Measurements from ENCODE around the gene ACSS2. TPM values are rescaled to one million over a fixed set of nuclear protein-coding genes. Genes with fewer than 3 reads are reported as not detected.
"Not testable (repeated sequence)": the region's sequence is repeated elsewhere in the genome, so short reads cannot be mapped to it uniquely, and the experiment has no call there.

Gene ACSS2
- total RNA-seq, 1 donor from 2014 or later: 38.0 TPM

- Mint-ChIP-seq H3K36me3 (ENCODE audit: low read depth) (peaks cover 36% of the 10 kb centered on the region), H3K4me1 (ENCODE audit: low read depth) (peaks cover 24% of the 10 kb centered on the region)
- H3K27ac Mint-ChIP-seq; H3K4me3 Mint-ChIP-seq; H3K27me3 Mint-ChIP-seq (ENCODE audit: insufficient read depth); intact Hi-C loops (cut with micrococcal nuclease); H3K9me3 Mint-ChIP-seq; DNase-seq (ENCODE audit: low spot score): not testable (repeated sequence)
Measured at GRCh38 chr20:34898129-34898528, 21.7 kb downstream of the ACSS2 start.

- H3K4me3 Mint-ChIP-seq; DNase-seq (ENCODE audit: low spot score); intact Hi-C loops (cut with micrococcal nuclease); H3K27me3 Mint-ChIP-seq (ENCODE audit: insufficient read depth); H3K9me3 Mint-ChIP-seq; H3K27ac Mint-ChIP-seq: not testable (repeated sequence)
- Mint-ChIP-seq H3K36me3 (ENCODE audit: low read depth) (peaks cover 38% of the 10 kb centered on the region), H3K4me1 (ENCODE audit: low read depth) (peaks cover 27% of the 10 kb centered on the region)
Measured at GRCh38 chr20:34898731-34899130, 22.3 kb downstream of the ACSS2 start.

GRCh38 chr20:34904202-34904621 is 27.8 kb downstream of the ACSS2 start:
- intact Hi-C loops (cut with micrococcal nuclease): no loop called here
- Mint-ChIP-seq H3K4me3 (no peak overlapping the region), H3K36me3 (ENCODE audit: low read depth) (peaks cover 24% of the 10 kb centered on the region), H3K9me3 (no peaks in the 10 kb centered on the region), H3K27me3 (ENCODE audit: insufficient read depth) (no peaks in the 10 kb centered on the region), H3K4me1 (ENCODE audit: low read depth) (peaks cover 34% of the 10 kb centered on the region), H3K27ac (peak overlapping the region; percentile 49)
- DNase-seq (ENCODE audit: low spot score): no peak

GRCh38 chr20:34907616-34908469 is 31.4 kb downstream of the ACSS2 start:
- intact Hi-C loops (cut with micrococcal nuclease): no loop called here
- Mint-ChIP-seq H3K27me3 (ENCODE audit: insufficient read depth) (no peaks in the 10 kb centered on the region), H3K27ac (no peak overlapping the region), H3K4me3 (no peak overlapping the region), H3K36me3 (ENCODE audit: low read depth) (peaks cover 18% of the 10 kb centered on the region), H3K4me1 (ENCODE audit: low read depth) (peaks cover 23% of the 10 kb centered on the region), H3K9me3 (no peaks in the 10 kb centered on the region)
- DNase-seq (ENCODE audit: low spot score): no peak

- Mint-ChIP-seq H3K36me3 (ENCODE audit: low read depth) (peaks cover 46% of the 10 kb centered on the region), H3K4me3 (no peak overlapping the region), H3K27ac (no peak overlapping the region), H3K4me1 (ENCODE audit: low read depth) (peaks cover 46% of the 10 kb centered on the region), H3K9me3 (peaks cover 12% of the 10 kb centered on the region), H3K27me3 (ENCODE audit: insufficient read depth) (no peaks in the 10 kb centered on the region)
- DNase-seq (ENCODE audit: low spot score): no peak
- intact Hi-C loops (cut with micrococcal nuclease): no loop called here
Measured at GRCh38 chr20:34915131-34915530, 38.7 kb downstream of the ACSS2 start.

- no peaks in the 10 kb centered on the region for H3K27me3 Mint-ChIP-seq (ENCODE audit: insufficient read depth)
- peaks cover 54% of the 10 kb centered on the region for H3K4me1 Mint-ChIP-seq (ENCODE audit: low read depth)
- no peak overlapping the region for H3K27ac Mint-ChIP-seq
- H3K9me3 Mint-ChIP-seq: peaks cover 15% of the 10 kb centered on the region
- no peak for DNase-seq (ENCODE audit: low spot score)
- intact Hi-C loops (cut with micrococcal nuclease): no loop called here
- no peak overlapping the region for H3K4me3 Mint-ChIP-seq
- H3K36me3 Mint-ChIP-seq (ENCODE audit: low read depth): peaks cover 54% of the 10 kb centered on the region
Measured at GRCh38 chr20:34915749-34916455, 39.5 kb downstream of the ACSS2 start.

- intact Hi-C loops (cut with micrococcal nuclease): no loop called here
- H3K4me3 Mint-ChIP-seq: no peak overlapping the region
- peaks cover 15% of the 10 kb centered on the region for H3K9me3 Mint-ChIP-seq
- peaks cover 57% of the 10 kb centered on the region for H3K4me1 Mint-ChIP-seq (ENCODE audit: low read depth)
- H3K27ac Mint-ChIP-seq: no peak overlapping the region
- no peaks in the 10 kb centered on the region for H3K27me3 Mint-ChIP-seq (ENCODE audit: insufficient read depth)
- peaks cover 60% of the 10 kb centered on the region for H3K36me3 Mint-ChIP-seq (ENCODE audit: low read depth)
- no peak for DNase-seq (ENCODE audit: low spot score)
Measured at GRCh38 chr20:34916774-34917354, 40.5 kb downstream of the ACSS2 start.

GRCh38 chr20:34920055-34920454 is 43.6 kb downstream of the ACSS2 start:
- intact Hi-C loops (cut with micrococcal nuclease): no loop called here
- no peak overlapping the region for H3K4me3 Mint-ChIP-seq
- peaks cover 56% of the 10 kb centered on the region for H3K36me3 Mint-ChIP-seq (ENCODE audit: low read depth)
- H3K9me3 Mint-ChIP-seq: peaks cover 15% of the 10 kb centered on the region
- no peak for DNase-seq (ENCODE audit: low spot score)
- no peaks in the 10 kb centered on the region for H3K27me3 Mint-ChIP-seq (ENCODE audit: insufficient read depth)
- peaks cover 57% of the 10 kb centered on the region for H3K4me1 Mint-ChIP-seq (ENCODE audit: low read depth)
- H3K27ac Mint-ChIP-seq: peak overlapping the region; percentile 62

GRCh38 chr20:34921436-34921835 is 45.0 kb downstream of the ACSS2 start:
- H3K27ac Mint-ChIP-seq: no peak overlapping the region
- DNase-seq (ENCODE audit: low spot score): no peak
- peaks cover 48% of the 10 kb centered on the region for H3K4me1 Mint-ChIP-seq (ENCODE audit: low read depth)
- peaks cover 62% of the 10 kb centered on the region for H3K36me3 Mint-ChIP-seq (ENCODE audit: low read depth)
- intact Hi-C loops (cut with micrococcal nuclease): no loop called here
- H3K9me3 Mint-ChIP-seq: peaks cover 15% of the 10 kb centered on the region
- no peak overlapping the region for H3K4me3 Mint-ChIP-seq
- H3K27me3 Mint-ChIP-seq (ENCODE audit: insufficient read depth): no peaks in the 10 kb centered on the region

- peaks cover 64% of the 10 kb centered on the region for H3K36me3 Mint-ChIP-seq (ENCODE audit: low read depth)
- peaks cover 39% of the 10 kb centered on the region for H3K4me1 Mint-ChIP-seq (ENCODE audit: low read depth)
- no peak overlapping the region for H3K4me3 Mint-ChIP-seq
- no peak overlapping the region for H3K27ac Mint-ChIP-seq
- DNase-seq (ENCODE audit: low spot score): no peak
- peaks cover 10% of the 10 kb centered on the region for H3K9me3 Mint-ChIP-seq
- H3K27me3 Mint-ChIP-seq (ENCODE audit: insufficient read depth): no peaks in the 10 kb centered on the region
- intact Hi-C loops (cut with micrococcal nuclease): no loop called here
Measured at GRCh38 chr20:34922654-34923381, 46.4 kb downstream of the ACSS2 start.

- Mint-ChIP-seq H3K36me3 (ENCODE audit: low read depth) (peaks cover 65% of the 10 kb centered on the region), H3K9me3 (peaks cover 5% of the 10 kb centered on the region), H3K4me1 (ENCODE audit: low read depth) (peaks cover 33% of the 10 kb centered on the region), H3K27ac (no peak overlapping the region), H3K4me3 (no peak overlapping the region), H3K27me3 (ENCODE audit: insufficient read depth) (no peaks in the 10 kb centered on the region)
- no peak for DNase-seq (ENCODE audit: low spot score)
- intact Hi-C loops (cut with micrococcal nuclease): no loop called here
Measured at GRCh38 chr20:34923414-34923813, 47.0 kb downstream of the ACSS2 start.

- Mint-ChIP-seq H3K27me3 (ENCODE audit: insufficient read depth) (no peaks in the 10 kb centered on the region), H3K4me3 (no peak overlapping the region), H3K9me3 (peaks cover under 1% of the 10 kb centered on the region), H3K27ac (peak overlapping the region; percentile 9), H3K36me3 (ENCODE audit: low read depth) (peaks cover 60% of the 10 kb centered on the region), H3K4me1 (ENCODE audit: low read depth) (peaks cover 14% of the 10 kb centered on the region)
- DNase-seq (ENCODE audit: low spot score): no peak
- intact Hi-C loops (cut with micrococcal nuclease): no loop called here
Measured at GRCh38 chr20:34925341-34925740, 48.9 kb downstream of the ACSS2 start.

All from activated T-helper 1 cell treated with anti-CD3 and anti-CD28 coated beads, Interleukin-12 subunit alpha, Interleukin-12 subunit beta, Interleukin-2, Interleukin-4 antibody, amounts not matched to agents 30 ng/mL and 10 ng/mL and 1 ng/mL, durations not matched to agents 14 hours and 24 hours and 36 hours (primary cell).